Skin of body (tissue), 2 donors: ENCODE data around the gene ZMYND8. TPM values are rescaled to one million over a fixed set of nuclear protein-coding genes. Genes with fewer than 3 reads are reported as not detected.
"Not testable (repeated sequence)": the region's sequence is repeated elsewhere in the genome, so short reads cannot be mapped to it uniquely, and the experiment has no call there.

Source experiments
- DNase-seq: peaks from one replicate; lab custom pipeline; 2025; lab: John Stamatoyannopoulos, UW
- total RNA-seq: library from RNA; depleted of rRNA; stranded (reverse); fragments of >200 nt; gene quantifications from one replicate; pipeline ENCODE4 v1.2.3, GENCODE V29; 2014

Gene ZMYND8
- total RNA-seq, 1 donor from 2014 or later, result 15.6 TPM

DNA sequence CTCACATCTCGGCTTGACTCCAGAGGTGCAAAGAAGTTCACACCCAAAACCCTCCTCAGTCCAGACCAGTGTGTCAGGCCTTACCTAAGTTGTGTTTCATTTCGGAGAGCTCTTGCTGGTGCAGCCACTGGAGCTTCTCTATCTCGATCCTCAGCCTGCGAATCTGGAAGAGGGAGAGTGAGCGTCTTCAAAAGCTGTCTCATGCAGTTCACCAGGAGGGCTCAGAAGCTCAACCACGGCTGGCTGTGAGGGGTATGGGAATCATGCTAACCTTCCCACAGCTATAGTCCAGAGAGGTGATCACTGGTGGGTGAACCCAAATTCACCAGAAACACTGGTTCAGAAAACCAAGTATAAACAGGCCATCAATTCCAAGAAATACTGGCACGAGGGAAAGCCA is 129.4 kb downstream of the ZMYND8 start:
- no peak for DNase-seq

DNA sequence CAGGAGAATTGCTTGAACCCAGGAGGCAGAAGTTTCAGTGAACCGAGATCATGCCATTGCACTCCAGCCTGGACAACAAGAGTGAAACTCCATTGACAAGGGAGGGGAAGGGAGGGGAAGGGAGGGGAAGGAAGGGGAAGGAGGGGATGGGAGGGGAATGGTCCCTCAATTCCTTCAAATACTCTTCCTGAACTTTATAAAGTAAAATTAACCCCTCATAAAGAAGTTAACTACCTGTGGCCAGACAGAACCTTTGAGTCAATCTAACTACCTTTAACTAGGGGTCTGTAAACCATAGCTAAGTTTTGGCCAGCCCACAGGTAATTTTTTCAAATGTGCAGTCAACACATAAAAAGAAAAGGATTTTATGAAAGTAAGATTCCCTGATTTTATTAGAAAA is 131.0 kb downstream of the ZMYND8 start:
- DNase-seq, result no peak

DNA sequence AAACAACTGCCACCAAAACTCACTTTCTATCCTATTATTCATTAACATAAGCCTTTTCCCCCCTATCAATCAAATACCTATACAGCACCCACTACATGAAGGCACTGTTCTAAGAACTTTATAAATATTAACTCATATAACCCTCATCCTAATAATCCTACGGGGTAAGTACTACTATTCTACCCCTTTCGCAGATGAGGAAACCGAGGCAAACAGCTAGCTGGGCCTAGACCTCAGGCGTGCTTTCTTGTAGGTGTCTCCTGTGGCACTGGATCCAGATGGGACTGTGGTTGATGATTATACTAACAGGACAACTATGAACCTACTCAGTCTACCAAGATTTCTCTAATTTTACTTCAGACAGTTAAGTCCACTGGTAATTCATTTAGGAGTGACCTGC is 131.6 kb downstream of the ZMYND8 start:
- no peak for DNase-seq

DNA sequence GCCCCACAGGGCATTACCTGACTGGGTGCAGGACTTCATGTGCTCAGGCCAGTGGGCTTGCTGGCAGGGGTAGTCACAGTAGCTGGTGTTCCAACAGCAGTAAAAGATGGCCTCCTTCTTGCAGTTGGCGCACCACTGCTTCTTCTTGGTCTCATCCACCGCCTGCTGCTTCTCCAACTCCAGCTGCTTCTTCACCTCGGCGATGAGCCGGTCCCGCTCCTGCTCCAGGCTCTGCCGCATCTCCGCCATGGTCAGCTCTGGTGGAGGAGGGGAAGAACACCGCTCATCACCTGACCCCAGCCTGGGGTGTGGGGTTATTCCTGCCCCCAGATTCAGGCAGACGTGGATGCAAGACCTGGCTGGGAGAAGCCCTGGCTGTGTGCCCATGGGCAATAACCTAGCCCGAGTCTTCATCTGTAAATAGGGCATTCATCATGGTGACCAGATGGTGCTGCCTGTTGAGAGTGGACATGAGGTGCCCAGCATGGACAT is 132.2 kb downstream of the ZMYND8 start:
- DNase-seq, result no peak

DNA sequence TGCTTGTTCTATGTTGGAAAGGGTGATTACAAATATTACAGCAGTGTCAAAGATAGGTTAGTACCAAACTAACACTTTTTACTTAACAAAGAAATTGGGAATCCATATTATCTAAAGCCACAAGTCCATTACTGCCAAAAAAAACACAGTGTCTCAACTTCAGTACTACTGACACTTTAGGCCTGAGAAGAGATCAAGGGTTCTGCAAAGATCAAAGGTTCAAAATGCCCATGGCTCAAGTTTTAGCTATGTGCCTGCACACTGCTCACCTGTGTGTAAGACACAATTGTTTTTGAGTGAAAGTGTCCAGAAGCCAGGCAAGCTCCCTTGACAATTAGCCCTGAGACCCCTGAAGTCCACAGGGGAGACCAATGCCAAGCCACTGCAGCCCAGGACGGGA is 132.6 kb downstream of the ZMYND8 start:
- no peak for DNase-seq

DNA sequence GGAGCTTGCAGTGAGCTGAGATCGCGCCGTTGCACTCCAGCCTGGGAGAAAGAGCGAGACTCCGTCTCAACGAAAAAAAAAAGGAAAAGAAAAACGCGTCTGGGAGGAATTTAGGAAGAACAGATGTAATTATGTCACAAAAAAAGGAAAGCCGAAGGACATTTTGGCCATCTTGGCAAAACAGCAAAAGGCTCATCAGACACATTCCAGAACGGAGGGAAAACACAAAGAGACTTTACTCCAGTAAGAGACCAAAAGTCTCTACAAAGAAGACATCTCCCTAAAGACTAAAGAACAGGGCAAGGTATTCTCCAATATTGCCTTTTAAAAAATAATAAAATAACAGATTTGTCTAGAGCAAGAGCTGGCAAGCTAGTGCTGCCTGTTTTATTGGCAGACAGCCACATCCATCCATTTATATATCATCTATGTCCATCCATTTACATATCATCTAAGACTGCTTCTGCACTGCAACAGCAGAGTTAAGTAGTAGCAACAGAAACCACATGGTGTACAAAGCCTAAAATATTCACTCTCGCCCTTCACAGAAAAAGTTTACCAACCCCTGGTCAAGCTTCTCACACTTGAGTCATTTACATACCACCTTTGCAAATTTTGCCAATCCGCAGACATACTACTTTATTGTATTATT is 133.9 kb downstream of the ZMYND8 start:
- no peak for DNase-seq

DNA sequence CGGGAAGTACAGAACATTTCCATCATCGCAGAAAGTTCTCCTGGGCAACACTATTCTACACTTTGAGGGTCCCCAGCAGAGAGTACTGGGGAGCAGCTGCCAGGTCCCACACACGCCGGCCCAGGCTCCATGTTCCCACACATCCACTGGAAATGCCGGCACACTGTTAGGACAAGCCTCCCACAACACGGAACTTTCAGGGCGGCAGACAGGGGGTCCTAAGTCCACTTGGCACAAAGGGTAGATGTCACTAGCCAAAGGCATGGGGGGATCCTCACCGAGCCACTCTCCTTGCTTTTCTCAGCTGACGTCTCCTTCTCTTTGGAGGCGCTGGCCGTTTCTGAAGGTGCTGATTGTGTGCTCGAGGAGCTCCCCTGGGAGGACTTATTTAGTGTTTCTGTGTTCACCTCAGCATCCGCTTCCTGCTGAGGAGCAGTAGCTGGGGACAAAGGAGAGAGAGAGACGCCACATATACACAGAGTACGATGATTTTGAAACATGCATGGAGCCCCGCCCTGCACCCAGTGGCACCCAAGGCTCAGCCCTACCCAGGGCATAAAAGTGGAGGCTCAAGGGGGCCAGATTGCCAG is 135.4 kb downstream of the ZMYND8 start:
- DNase-seq, result no peak

DNA sequence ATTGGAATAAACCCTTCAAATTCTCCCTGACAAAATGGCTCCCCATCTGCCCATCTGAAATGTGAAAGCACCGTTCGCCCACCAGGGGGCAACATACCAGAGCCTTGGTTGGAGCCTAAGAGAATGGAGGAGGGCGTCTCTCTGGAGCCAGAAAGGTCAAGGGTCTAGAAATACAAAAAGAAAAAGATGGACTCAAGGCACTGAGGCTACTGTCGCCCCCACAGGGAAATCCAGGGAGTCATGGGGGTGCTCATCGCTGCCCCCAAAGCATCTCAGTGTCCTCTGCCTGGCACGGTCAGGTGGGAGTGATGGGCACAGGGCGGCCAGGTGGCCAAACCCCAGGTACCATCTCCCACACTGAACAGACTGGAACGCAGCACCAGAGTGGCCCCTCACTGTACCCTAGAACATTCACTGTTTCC is 136.3 kb downstream of the ZMYND8 start:
- DNase-seq, result no peak

DNA sequence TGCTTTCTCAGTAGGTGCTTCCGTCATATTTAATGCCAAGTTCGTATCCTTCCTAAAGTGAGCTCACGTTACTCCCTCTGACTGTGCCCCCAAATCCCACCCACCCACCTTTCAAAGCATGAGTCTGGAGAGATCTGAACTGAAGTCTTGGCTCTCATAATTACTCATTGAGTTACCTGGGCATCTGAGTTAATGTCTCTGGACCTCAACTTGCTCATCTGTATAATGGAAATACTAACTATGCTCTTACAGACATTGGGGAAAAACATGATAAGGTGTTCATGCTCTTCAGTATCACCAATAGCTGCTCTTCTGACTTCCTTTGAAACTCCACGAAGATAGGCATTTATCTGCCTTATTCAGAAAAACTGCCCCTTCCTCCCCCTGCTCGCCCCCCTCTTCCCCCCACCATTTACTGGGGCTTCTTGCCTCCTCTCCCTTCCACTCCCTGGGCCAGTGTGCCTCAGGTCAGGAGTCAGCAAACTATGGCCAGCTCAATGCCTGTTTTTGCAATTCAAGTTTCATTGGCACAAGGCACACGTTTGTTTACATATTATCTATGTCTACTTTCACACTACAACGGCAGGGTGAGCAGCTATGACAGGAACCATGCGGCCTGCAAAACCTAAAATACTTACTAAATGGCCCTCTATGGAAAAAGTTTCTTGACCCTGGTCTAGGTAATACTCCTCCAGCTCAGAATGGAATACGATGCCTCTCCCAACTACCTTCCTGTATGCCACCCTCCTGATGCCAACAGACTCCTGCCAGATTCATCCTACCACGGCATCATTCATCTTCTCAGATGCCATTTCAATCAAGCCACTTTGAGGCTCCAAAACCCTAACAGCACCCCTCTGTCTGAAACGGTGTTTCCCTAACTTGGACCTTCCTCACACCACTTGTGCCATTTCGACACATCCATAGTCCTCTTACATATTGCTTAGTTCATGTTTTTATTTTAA is 138.7 kb downstream of the ZMYND8 start:
- DNase-seq, result no peak

DNA sequence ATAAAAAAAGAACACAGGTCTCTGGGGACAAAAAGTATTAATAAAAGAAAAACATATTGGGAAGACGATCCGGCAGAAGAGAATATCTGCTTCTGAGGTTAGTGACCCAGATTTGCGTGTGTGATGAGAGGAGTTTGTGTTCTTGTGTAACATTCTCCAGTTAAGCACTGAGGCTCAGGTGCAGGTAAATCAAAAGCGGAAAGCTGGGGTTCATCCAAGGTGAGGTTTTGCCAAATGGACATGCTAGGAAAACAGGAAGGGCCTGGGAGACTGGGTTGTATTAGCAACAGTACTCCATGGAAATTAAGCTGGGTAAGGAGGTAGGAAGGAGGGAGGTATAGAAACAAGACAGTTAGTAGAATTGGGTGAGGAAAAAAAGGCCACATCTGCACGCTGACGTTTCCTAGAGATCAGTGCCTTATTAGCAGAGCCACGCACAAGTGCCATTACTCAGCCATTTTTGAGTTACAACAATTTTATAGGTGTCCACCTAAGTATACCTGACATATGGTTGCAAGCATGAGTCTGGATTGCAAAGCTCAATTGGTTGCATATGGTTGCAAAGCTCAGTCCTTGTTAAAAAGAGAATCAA is 139.6 kb downstream of the ZMYND8 start:
- no peak for DNase-seq

DNA sequence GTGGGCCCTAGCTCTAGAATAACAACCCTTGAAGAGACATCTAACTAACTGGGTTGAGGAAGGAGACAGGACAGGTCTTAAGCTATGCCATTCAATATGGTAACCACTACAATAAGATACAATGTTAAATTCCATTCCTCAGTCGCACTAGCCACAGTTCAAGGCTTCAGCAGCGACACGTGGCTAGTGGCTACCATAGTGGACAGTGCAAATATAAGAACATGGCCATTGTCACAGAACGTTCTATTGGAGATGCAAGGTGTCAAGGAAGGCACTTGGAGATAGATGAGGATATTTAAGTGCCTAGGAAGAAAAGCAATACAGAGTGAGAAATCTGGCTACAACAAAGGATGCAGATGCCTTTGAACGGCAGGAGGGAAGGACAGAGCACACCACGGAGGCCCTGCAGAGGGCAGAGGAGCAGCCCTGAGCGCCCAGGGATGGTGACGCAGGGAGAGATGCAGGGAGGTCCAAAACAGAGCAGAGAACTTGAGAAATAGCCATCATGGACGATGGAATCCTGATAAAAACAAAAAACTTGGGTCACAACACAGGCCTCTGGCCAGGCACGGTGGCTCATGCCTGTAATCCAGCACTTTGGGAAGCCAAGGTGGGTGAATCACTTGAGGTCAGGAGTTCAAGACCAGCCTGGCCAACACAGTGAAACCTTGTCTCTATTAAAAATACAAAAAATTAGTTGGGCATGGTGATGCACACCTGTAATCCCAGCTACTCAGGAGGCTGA is 140.7 kb downstream of the ZMYND8 start:
- no peak for DNase-seq

DNA sequence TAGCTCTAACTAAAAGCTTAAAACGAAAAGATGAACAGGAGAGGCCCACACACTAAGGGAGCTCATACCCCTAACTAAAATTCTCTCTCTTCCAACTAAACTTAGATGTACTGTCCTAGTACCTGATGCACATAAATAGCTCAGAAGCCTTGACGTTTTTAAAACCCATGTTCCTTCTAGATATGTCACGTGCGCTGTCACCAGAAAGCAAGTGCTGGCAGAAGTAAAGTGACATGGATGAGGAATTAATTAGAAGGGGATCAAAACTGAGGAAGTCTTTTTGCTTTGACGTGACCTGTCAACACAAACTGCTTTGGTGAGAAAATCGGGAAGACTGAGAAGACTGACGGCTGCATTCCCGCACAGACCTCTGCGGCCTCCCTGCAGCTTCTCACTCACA is 142.5 kb downstream of the ZMYND8 start:
- no peak for DNase-seq

DNA sequence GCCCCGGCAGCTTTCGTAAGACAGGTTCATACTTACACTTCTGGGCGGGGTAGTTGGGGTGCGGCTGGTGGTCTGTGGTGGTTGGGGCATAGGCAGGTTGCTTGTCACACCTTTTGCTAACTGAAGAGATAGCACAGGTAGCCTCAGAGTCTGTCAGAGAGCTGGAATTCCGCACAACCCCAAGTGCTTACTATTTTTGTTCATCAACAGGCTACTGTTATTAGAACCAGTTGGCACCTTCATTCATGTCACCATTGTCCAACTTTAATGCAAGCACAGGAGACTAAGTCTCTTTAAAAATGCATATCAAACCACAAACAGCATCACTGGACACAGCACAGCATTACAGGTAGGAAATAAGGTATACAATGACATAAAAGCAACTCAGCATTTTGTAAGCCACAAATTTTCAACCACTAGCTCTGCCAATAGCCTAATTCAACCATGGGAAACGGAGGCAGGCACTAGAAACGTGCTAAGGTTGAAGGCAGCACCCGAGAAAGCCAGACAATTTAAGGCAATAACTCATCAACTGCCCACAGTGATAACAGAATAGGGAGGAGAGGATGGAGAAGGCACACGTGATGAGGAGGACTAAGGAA is 143.8 kb downstream of the ZMYND8 start:
- DNase-seq, result no peak

DNA sequence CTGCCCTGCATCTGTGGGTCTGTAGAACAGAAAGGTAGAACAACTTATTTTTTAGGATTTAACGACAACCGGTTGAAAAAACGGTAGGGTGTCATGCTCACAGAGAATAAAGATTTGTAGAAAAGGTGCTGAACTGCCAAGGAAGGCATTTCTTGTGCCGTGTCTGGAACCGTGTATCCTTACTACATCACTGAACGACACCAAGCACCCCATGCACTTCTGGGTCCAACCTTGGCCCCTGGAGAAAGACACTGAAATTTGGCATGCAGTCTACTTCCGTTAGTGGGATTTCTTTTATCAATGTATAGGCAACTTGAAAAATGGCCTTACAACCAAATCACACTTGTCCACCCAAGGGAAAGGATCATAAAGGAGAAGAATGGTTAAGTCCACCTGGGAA is 145.5 kb downstream of the ZMYND8 start:
- no peak for DNase-seq

DNA sequence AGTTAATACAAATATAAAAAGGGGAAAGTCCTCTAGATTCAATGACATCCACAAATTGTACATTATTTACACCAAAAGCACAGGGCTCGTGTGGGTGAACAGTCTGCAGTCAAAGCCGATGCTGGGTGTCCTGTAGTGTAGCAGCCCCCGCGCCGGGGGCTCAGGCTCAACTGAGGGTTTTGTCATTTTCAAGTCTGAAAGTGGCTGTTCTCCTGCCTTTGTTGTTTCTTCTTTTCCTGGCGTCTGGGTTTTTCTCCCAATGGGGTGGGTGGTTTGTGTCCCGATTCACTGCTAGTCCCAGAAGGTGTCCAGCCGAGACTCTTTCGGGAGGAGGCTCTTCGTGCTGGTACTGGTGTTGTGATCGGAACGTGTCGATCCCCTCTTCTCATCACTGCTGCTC is 146.0 kb downstream of the ZMYND8 start:
- DNase-seq, result no peak

DNA sequence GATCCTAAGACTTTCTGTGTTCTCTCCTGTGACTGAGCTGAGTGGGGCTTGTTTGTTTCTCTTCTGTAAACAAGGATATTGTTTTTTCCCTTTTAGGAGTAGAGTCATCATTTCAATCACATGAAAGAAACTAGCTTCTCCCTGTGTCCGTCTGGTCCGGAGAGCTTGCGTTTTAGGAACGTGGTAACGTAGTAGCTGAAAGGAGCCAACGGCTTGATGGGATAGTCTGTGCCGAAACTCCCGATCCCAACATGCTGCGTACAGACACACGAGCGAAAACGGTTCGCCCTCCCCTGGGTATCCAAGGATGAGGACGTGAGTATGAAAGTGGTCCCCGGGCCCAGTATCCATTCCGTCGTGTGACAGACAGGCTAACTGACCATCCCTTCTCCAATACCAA is 146.5 kb downstream of the ZMYND8 start:
- no peak for DNase-seq

DNA sequence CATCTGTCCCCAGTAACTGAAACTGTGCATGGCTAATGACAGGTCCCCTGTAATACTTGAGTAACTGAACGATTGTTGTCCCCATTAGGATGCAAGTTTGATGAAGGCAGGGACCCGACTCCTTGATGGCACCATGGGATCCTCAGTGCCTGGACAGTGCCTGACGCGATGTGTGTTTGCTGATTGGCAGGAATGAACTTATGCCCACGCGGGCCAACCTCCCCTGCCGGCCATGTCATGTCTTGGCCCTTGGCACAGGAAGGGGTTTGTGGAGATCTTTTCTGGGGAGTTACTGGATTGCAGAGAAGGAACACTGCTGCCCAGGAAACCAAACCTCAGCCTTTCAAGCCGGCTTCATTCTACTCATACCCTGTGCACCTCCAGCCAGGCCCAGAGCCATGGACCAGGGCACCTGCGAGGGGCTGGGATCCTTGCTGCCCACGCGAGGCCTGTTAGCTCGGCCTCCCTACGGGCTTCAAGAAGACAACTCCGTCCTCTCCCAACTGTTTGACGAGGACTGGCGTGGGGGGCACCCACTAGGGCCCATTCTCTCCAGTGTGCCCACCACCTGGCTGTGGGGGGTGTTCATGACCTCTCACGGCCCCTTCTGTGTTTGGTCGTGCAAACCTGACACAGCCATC is 147.8 kb downstream of the ZMYND8 start:
- DNase-seq, result no peak

DNA sequence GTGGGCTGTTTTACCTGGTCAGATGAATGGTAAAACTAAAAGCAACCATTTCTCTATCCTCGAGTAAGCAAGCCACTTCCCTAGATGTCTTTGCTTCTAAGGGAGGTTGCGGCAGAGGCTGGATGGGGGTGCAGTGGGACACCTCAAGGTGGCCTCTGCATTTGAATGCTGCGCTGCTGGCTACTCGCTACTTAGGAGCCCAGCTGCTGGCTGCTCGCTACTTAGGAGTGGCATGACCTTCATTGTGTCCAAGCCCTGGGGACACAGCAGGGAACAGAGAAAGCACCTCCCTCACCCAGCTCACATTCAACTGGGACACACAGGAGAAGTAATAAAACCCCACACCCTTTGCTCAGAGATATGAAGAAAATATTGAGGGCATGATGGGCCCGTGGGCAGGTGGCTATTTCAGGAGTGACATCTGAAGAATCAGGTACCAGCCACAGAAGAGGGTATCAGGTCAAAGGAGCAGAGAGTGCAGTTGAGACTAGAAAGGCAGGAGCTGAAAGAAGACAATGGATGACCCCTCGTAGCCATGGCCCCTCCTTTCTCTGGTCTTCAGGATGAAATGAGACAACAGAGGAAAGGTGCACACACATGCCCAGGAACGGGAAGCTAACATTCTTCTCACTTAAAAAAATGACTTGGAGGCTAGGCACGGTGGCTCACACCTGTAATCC is 149.4 kb downstream of the ZMYND8 start:
- DNase-seq, result no peak

DNA sequence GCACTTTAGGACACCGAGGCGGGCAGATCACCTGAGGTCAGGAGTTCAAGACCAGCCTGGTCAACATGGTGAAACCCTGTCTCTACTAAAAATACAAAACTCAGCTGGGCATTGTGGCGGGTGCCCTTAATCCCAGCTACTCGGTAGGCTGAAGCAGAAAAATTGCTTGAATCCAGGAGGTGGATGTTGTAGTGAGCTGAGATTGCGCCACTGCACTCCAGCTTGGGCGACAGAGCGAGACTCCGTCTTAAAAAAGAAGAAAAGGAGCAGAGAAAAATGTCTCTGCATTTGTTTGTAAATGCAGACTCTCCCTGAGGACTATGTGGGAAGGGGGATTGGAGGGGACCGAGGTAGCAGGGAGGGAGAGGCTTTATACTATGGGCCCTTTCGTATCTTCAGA is 149.9 kb downstream of the ZMYND8 start:
- DNase-seq, result not testable (repeated sequence)
